Hematopoietic multipotent progenitor cell treated with erythropoietin and hydrocortisone succinate and interleukin-3 and kit ligand, for 15 days (in vitro differentiated cells): ENCODE results near the gene SIGLEC7.
"Not testable (repeated sequence)": the region's sequence is repeated elsewhere in the genome, so short reads cannot be mapped to it uniquely, and the experiment has no call there.

Experiments
- DNase-seq: peaks from one replicate; pipeline ENCODE4 v3.0.0-alpha.2; 2015; ENCODE audit warnings: low spot score

Gene SIGLEC7

DNA sequence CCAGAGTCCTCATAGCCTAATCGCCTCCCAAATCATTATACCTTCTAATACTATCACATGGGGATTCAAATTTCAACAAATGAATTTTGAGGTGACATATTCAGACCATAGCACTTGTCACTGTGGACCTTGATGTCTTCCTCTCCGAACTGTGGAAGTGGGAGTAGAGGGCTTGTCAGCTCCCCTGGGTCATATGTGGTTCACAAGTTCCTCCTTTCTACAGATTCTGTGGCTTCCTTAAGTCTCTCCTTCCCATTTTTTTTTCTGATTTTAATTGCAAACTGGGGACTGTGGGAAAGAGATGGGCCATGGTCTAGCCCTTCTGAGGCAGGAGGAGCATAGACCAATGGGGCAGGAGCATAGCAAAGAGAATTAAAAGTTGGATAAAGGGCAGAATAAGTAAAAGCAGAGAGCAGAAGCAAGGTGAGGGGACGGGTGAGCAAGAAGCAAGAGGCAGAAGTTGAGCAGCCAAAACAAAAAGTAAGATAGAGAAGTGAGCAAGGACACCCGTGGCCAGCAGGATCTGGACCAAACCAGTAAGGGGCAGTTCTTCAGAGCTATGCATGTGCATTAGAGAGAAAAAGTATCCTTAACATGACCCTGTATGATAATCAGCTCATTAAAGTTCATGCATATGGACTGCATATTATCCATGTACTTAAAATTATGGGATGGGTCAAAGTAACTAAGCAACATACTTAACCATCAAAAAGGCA is 2.6 kb upstream of the SIGLEC7 start:
- DNase-seq, result no peak

DNA sequence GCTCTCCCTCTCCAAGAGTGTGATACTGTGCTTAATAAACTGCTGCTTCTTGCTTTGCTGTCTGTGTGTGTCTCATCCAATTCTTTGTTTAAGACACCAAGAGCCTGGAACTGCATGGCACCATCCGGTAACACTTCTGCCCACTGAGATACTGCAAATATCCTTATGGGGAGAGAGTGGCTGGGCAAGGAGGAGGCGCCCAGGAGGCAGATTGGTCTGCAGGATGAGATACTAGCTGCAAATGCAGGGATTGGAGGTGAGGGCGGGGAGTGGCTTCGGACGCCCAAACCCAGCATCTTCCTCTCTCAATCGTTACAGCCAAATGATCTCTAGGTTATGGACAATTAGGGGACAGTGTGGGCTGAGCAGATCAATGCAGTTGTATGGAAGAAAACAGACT is 1.7 kb upstream of the SIGLEC7 start:
- DNase-seq, result no peak

DNA sequence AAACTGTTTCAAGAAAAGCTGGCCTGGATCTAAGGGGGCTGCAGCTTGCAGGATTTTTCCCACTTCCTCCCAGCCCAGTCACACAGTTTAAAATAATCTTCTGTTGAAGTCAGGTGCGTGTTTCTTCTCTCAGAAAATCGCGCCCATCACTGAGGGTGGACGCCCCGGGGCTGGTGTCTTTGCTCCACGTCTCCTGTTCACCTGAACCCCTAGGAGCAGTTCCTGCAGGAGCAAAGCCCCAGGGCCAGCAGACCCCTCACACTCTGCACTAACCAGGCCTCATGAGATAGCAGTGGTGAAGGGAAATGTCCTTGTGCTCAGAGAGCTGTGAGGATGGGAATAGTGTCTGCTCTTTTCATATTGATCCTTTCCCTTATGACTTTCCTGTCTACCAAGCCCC is 920 bp upstream of the SIGLEC7 start:
- DNase-seq, result no peak

GRCh38 chr19:51142809-51143475 is 841 bp downstream of the SIGLEC7 start:
- not testable (repeated sequence) for DNase-seq

DNA sequence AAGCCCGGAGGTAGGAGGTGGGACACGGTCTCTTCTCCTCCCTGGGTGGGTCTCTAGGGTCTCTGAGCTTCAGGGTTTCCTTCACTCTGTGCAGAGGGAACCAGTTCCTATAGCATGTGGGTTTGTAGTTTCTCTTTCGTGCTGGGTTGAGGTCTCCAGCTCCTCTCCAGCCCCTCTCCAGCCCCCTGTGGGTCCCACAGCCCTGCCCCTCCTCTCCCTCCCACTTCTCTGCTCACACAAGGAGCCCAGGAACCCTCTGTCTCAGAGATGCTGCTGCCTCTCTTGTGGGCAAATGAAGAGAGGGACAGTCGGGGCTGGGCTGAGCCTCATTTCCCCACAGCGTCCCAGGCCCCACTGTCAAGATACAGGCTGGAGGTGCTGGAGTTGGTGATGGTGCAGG is 1.4 kb downstream of the SIGLEC7 start:
- DNase-seq, result no peak

- DNase-seq, result no peak
Measured at GRCh38 chr19:51144482-51145045, 2.5 kb downstream of the SIGLEC7 start.

- DNase-seq, result no peak
Measured at GRCh38 chr19:51145916-51146493, 3.9 kb downstream of the SIGLEC7 start.

DNA sequence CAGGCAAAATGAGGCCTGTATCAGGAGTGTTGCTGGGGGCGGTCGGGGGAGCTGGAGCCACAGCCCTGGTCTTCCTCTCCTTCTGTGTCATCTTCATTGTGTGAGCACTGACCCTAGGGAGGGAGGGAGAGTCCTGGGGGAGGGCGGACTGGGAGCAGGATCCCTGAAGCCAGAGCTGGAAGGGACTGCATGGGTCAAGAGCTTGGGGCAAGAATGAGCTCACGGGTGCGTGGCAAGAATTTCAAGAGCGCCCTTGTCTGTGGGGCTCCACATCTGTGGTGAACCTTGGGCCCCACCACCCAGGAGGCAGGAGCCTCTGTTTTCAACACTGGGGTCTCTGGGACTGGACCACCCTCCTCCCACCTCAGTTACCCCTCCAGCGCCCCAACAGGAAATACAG is 4.7 kb downstream of the SIGLEC7 start:
- DNase-seq, result no peak

- DNase-seq, result peak; percentile 8
Measured at GRCh38 chr19:51147663-51148062, 5.6 kb downstream of the SIGLEC7 start.

- DNase-seq, result no peak
Measured at GRCh38 chr19:51148580-51148979, 6.5 kb downstream of the SIGLEC7 start.

DNA sequence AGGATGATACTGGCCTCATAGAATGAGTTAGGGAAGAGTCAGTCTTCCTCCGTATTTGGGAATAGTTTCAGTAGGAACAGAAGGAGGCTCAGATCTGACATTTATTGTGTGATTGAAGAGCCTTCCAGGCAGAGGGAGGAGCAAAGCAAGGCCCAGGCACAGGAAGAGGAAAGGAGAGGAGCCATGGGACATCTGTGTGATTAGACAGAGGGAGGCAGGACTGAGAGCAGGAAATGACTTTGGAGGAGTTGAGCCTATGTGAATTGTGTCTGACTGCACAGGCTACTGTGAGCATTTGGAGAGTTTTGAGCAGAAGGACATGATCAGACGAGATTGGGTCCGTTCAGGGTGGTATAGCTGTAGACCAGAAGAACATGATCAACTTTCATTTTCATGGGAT is 8.5 kb downstream of the SIGLEC7 start:
- DNase-seq, result no peak

DNA sequence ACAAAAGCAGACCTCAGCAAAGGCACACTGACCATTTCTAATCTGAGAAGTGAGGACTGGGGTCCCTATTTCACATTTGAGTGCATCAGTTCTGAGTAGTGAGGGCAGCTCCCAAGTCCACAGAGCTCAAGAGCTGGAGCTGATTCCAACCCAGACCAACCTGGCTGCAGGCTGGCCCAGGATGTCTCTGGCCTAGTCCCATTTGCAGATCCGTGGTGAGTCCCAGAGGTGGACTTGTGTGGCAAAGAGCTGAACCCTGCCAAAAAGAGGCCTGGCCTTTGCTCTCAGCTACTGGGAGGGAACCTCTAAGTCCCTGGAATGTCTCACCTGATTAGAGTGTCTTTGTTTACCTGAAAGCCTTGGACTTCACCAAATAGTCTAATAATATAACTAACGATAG is 14.6 kb downstream of the SIGLEC7 start:
- no peak for DNase-seq

DNA sequence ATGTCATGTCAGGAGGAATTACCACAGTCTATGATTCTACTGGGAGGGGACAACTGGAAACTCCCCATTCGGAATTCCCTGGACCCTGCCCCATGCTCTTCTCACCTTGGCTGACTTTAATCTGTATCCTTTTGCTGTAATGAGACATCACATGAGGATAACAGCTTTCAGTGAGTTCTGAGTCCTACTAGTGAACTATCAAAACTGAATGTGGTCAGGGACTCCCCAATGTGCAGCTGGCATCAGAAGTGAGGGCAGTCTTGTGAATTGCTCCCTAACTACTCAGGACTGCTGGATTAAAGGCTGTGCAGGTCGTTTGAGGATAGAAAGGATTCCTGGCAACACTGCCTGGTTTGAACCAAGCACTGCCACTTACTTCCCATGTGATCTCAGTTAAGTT is 15.2 kb downstream of the SIGLEC7 start:
- no peak for DNase-seq

GRCh38 chr19:51158474-51159129 is 16.5 kb downstream of the SIGLEC7 start:
- peak; percentile 70 for DNase-seq

GRCh38 chr19:51159656-51160055 is 17.6 kb downstream of the SIGLEC7 start:
- no peak for DNase-seq

- DNase-seq, result no peak
Measured at GRCh38 chr19:51161266-51161665, 19.2 kb downstream of the SIGLEC7 start.

DNA sequence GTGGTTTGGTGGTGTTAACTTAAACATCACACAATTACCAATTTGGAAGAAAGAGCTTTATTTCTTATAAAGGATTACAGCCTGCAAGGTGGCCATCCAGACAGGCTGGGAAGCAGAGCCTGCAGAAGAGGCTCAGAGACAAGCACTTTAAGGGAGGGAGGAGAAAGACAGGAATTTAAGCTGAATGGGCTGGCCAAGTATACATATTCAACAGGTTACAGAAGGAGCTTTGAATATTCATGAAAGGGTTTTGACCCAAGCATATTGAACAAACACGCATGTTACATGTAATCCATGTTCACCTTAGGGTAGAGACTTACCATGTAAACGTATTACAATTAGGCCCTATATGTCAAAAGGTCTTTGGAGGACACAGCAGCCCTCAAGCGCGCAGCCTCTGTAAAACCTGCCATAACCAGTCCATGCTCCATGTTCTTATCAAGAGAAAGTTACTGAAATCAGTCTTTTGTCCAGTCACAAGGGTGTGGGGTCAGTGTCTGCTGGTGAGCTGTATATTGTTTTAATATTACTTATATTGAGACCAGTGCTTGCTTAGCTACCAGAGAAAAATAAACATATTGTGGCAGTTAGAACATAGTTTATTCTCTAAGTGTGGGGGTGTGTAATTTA is 19.9 kb downstream of the SIGLEC7 start:
- DNase-seq, result no peak

- DNase-seq, result no peak
Measured at GRCh38 chr19:51163257-51163656, 21.2 kb downstream of the SIGLEC7 start.

DNA sequence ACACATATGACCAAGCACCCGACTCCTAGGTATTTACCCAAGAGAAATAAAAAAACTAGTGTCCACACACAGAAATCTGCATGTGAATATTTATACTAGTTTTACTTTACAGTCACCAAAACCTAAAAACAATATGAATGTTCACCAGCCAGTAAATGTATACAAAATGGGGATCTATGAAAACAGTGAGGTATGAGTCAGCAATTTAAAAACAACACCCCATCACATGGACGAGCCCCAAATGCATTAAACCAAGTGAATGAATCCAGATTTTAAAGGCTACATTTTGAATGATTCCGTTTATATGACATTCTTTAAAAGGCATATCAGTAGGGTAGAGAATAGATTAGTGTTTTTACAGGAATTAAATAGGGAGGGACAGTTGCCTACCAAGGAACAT is 22.1 kb downstream of the SIGLEC7 start:
- no peak for DNase-seq

DNA sequence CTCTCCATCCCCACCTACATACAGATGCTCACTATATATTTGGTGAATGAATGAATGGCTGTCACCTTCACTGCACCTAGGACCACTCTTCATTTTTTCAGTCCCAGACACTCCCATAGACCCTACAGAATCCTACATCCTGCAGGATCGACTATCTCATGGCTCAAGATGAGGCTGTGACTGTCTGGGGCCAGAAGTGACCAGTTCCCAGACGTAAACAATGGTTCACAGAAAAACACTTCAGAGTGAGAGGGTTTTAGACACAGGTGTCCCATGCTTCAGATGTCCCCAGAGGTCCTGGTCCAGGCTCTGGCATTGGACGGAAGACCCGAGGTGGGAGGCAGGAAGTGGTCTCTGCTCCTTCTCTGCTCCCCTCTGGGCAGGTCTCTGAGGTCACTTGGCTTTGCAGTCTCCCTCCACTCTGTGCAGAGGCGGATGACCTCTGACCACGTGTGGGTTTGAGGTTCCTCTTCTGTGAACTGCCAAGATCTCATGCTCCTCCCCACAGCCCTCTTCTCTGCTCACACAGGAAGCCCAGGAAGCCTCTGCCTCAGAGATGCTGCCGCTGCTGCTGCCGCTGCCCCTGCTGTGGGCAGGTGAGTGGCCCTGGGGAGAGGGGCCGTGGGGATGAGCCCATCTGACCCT is 24.9 kb downstream of the SIGLEC7 start:
- DNase-seq, result no peak

GRCh38 chr19:51168564-51169282 is 26.6 kb downstream of the SIGLEC7 start:
- DNase-seq, result no peak
